ENCODE measurements around the gene SLC2A6.

GRCh38 chr9:133427658-133428348 is 51.1 kb downstream of the SLC2A6 start:
- TF ChIP-seq NRF1 (IDR thresholded peaks at IDR 0.05; ENCODE audit: low read depth, low read length): no peak
- no peak for TF ChIP-seq EP300 (IDR thresholded peaks at IDR 0.05; ENCODE audit: borderline replicate concordance in 1 of 2, low read depth in 1 of 2, low read length in 1 of 2)

Measured in SK-N-SH (cell line).